NCI-H82 treated with DMSO at 0.1 percent for 48 hours (cell line): ENCODE measurements around the gene DQX1.
"Not testable (repeated sequence)": the region's sequence is repeated elsewhere in the genome, so short reads cannot be mapped to it uniquely, and the experiment has no call there.

Experiments
- DNase-seq: peaks from one replicate; lab custom pipeline; 2025; ENCODE audit not compliant: unreplicated experiment; lab: John Stamatoyannopoulos, UW

DQX1 gene

GRCh38 chr2:74497777-74498499 lies 28.1 kb downstream of the DQX1 start:
- DNase-seq, result no peak

- no peak for DNase-seq
These were observed 28.8 kb downstream of the DQX1 start for GRCh38 chr2:74496997-74497776.

DNA sequence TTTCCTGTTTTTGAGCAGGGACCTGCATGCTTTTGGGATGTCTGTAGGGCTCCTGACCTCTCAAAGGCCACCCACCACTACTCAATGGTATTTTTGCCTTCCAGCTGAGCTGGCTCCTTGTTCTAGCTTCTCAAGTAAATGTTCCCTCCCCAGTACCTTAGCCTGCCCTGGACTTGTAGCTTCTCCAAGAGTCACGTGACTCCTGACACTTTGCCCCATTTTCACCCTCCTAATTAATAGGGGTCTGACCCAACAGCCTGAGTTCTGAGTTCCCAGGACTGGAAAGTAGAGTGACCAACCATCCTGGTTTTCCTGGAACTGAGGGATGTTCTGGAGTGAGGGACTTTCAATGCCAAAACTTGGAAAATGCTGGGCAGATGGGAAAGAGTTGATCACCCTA lies 30.6 kb downstream of the DQX1 start:
- no peak for DNase-seq

- DNase-seq, result no peak
These were observed 32.5 kb downstream of the DQX1 start for GRCh38 chr2:74493546-74493945.

GRCh38 chr2:74491648-74492544 lies 34.1 kb downstream of the DQX1 start:
- no peak for DNase-seq

DNA sequence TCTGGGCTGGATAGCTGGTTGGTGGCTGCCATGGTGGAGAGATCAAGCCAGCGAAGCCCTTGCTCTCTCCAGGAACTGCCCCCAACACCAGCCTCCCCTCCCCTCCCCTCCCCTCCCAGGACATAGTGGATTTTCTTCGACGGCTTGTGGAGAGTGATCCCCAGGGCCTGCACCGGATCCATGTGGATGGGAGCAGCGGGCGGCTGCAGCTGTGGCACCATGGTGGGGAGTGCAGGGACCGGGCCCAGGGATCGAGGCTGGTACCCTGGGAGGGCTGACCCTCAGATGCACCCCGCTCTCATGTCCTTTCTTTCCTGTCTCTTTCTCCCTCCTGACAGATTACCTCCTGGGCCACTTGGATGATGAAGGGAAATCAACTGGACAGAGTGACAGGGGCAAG lies 36.1 kb downstream of the DQX1 start:
- no peak for DNase-seq

DNA sequence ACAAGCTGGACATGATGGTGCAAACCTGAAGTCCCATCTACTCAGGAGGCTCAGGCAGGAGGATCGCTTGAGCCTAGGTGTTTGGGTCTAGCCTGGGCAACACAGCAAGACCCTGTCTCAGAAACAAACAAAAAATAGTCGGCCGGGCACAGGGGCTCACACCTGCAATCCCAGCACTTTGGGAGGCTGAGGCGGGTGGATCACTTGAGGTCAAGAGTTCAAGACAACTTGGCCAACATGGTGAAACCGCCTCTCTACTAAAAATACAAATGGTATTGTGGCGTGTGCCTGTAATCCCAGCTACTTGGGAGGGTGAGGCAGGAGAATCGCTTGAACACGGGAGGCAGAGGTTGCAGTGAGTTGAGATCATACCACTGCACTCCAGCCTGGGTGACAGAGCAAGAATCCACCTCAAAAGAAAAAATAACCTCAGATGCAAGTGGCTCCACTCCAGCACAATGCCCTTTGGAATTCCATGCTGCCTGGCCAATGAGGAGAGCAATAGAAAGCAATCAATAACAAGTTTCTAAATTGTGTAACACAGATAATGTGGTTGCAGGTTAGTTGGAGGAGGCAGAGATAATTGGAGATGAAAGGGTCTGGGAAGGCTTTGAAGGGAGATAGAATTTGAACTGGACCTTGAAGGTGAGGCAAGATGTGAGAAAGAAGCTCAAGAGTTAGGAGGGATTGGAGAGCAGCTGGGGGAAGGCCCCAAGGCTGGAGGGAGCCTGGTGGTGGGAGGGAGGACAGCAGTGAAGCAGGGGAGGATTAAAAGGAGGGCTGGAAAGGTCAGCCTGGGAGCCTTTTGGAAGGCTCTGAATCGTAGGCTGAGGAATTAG lies 37.2 kb downstream of the DQX1 start:
- peak; percentile 82 for DNase-seq

DNA sequence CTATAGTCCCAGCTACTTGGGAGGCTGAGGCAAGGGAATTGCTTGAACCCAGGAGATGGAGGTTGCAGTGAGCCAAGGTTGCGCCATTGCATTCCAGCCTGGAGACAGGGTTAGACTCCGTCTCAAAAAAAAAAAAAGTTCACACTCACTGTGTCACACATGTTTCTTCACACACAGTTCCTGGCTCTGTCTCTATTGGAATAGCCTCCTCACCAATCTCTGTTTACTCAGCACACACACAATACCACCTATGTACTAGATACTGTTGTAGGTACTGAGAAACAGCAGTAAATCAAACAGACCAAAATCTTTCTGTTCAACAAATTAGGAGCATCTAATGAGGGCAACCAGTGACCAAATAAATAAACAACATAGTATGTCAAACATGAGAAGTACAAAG lies 39.9 kb downstream of the DQX1 start:
- no peak for DNase-seq

DNA sequence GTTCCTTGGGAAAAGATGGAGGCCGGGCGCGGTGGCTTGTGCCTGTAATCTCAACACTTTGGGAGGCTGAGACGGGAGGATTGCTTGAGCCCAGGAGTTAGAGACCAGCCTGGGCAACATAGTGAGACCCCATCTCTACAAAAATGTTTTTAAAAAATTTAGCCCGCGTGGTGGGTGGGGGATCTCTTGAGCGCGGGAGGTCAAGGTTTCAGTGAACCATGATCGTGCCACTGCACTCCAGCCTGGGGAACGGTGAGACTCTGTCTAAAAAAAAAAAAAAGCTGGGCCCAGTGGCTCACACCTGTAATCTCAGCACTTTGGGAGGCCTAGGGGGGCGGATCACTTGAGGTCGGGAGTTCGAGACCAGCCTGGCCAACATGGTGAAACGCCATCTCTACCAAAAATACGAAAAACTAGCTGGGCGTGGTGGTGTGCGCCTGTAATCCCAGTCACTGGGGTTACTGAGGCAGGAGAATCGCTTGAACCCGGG lies 42.3 kb downstream of the DQX1 start:
- not testable (repeated sequence) for DNase-seq

GRCh38 chr2:74482801-74483674 lies 43.0 kb downstream of the DQX1 start, which contains the start of the genes CCDC142 and TTC31:
Gene CCDC142 (minus strand): TSS chr2:74482998. CDS start chr2:74482837, 161 bp downstream.
Gene TTC31 (plus strand): TSS chr2:74483081. CDS start chr2:74483096, 15 bp downstream.
- peak; percentile 97 for DNase-seq

DNA sequence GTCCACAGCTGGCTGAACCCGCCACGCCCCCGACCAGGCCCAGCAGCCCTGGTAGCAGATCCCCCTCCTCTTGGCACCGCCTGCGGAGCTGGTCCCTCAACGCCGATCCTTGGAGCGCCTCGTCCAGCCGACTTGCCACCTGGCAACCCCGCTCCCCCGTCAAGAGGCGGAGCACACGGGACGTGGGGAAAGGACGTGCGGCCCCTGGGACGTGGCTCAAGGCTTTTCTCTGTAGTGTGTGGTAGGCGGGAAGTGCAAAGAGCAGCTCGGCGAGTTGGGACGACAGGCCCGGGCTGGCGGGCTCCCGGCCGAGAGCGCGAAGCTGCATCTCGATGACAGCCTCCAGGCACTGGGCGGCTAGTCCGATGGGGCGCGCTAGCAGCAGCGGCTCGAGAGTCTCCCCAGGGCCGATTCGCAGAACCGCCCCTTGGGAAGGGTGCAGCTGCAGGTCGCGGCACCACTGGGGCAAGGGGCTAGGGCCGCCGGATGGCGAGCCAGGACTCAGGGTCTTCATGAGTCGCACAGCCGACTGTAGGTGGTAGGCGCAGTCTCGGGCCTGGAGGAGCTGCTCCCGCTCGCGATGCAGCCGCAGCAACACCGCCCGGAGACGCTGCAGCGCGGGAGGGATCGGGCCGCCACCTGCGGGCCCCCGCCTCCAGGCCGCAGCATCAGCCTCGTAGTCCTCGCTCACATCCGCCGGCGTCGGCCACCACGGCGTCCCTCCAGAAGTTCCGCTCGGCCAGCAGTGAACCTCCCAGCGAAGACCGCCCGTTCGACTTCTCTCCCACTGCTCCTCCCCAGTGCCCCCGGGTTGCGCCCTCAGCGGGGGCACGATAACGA lies 43.9 kb downstream of the DQX1 start:
- no peak for DNase-seq

GRCh38 chr2:74481431-74481830 lies 44.6 kb downstream of the DQX1 start:
- DNase-seq, result no peak

DNA sequence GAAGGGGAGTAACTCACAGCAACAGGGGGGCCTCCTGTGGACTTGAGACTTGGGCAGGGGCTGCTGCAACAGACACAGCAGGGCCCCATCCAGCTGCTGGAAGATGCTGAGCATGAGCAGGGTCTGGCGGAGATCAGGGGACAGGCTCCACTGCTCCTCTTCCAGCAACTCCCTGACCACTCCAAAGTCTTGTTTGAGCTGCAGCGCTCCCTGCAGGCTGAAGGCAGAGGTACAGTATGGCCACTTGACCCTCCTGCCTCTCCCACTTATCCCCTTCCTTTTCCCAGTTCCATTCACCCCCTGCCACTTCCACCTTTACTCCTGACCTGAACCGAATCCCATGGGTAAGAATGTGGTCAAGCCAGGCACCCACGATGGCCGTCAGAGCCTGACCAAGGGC lies 51.1 kb downstream of the DQX1 start:
- DNase-seq, result no peak

DNA sequence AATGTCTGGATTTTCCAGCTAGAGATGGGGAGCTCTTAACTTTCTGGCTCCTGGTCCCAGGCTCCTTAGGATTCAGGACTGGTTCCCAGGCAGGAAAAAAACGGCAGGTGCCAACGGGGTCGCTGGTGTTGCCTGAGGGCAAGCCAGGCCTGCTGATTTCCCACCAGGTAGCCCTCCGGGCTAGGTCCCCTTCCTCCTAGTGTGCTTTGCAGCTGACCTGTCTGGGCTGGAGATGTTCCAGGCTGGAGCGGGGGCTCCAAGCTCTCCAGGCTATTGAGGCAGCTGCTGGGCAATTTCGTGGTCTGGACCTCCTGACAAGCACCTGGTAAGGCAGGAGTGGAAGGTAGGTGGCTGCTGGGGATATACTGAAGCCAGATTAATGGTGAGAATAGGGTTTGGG lies 51.5 kb downstream of the DQX1 start:
- no peak for DNase-seq

DNA sequence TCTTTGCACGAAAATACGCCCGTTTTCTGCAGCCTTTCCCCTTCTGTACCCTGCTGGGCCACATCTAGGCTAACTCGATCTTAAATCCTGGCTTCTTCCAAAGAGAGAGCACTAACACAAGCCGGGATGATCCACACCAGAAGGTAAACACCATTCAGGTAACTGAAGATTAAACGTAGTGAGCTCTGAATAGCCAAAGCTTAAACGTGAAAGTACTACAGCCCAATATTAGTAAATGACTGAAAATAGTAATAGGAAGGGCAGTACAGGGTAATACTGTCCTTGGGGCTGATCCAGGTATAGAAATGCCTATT lies 53.1 kb downstream of the DQX1 start:
- no peak for DNase-seq

DNA sequence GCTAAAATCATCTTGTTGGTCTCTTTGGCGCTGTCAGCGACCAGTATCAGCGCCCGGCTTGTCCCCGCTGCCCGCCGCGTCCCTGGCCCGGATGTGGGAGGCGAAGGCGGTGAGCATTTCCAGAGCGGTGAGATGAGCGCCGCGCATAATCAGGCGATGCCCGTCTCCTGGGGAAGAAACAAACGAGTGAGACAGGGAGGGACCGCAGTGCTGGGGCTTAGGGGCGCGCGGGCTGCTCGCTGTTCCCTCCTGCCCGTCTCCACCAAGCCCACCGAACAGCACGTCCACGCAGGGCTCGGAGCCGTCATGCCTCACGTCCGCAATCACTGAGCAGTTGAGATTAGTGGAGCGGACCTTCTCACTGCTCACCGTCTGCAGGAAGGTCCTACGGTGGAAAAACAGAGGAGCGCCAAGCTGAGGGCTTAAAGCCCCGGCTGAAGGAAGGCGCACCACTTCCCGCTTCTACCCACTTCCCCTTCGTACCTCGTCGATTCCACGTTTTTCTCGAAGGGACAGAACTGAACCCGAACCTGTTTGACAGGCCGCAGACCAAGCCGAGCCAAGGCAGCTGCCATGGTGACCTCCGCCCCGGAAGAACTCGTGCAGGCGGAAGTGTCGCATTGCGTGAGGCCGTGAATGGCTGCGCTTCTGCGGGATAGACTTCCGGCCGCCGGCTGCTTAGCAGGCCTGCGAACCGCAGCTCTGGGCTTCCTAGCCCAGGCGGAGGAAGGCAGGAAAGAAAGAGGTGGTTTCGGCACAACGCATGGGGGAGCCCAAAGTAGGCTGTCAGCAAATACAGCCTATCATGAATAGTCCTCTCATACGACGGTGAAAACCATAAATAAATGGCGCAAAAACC lies 53.7 kb downstream of the DQX1 start, which contains the start of gene MRPL53:
Gene MRPL53 (minus strand): TSS at position 595 of the 859 bp plus-strand sequence. CDS start 20 bp downstream, at position 575.
- peak; percentile 73 for DNase-seq

DNA sequence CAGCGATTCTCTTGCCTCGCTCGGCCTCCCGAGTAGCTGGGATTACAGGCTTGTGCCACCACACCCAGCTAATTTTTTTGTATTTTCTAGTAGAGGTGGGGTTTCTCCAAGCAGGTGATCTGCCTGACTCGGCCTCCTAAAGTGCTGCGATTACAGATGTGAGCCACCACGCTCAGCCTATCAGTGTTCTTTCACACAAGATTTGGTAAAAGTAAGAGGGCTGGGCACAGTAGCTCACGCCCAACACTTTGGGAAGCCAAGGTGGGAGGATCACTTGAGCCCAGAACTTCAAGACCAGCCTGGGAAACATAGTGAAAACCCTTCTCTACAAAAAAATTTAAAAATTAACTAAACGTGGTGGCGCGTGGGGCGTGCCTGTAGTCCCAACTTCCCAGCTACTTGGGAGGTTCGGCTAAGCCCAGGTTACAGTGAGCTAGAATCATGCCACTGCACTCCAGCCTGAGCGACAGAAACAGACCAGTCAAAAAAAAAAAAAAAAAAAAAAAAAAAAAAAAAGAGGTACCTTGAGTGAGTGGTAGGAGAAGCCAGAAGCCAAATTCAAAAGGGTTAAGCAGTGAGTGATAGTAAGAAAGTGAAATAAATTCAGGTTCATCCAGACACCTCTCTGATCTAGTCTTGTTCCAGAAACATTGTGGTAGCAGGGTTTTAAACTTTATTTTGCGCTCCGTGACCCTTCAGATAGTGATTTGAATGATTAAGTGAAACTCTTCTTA lies 54.5 kb downstream of the DQX1 start:
- DNase-seq, result no peak
